Muscle of arm (tissue), 12 donors: ENCODE measurements around the gene DLX1. TPM values are rescaled to one million over a fixed set of nuclear protein-coding genes. Genes with fewer than 3 reads are reported as not detected.

Source experiments
- DNase-seq: peaks from one replicate; pipeline ENCODE4 v3.0.0-alpha.2; 2013
- polyA plus RNA-seq, 12 donors: library from polyadenylated mRNA; unstranded; fragments of 120-200 nt; gene quantifications; one replicate each; pipeline ENCODE4 v1.2.1, GENCODE V29; 2013; ENCODE audit not compliant: insufficient read length in 12 of 12

DLX1 gene
- polyA plus RNA-seq, 12 donors = 0.10 to 1.3 (median 0.22) TPM; not detected in 3

GRCh38 chr2:172087207-172087779, 2.0 kb downstream of the DLX1 start:
- peak; percentile 25 for DNase-seq

- no peak for DNase-seq
Observed at GRCh38 chr2:172087780-172088244, 2.5 kb downstream of the DLX1 start.

- DNase-seq = no peak
Observed at GRCh38 chr2:172088245-172089004, 3.1 kb downstream of the DLX1 start.

- no peak for DNase-seq
Observed at GRCh38 chr2:172089005-172089504, 3.7 kb downstream of the DLX1 start.

GRCh38 chr2:172089633-172090032, 4.3 kb downstream of the DLX1 start:
- DNase-seq = no peak

DNA sequence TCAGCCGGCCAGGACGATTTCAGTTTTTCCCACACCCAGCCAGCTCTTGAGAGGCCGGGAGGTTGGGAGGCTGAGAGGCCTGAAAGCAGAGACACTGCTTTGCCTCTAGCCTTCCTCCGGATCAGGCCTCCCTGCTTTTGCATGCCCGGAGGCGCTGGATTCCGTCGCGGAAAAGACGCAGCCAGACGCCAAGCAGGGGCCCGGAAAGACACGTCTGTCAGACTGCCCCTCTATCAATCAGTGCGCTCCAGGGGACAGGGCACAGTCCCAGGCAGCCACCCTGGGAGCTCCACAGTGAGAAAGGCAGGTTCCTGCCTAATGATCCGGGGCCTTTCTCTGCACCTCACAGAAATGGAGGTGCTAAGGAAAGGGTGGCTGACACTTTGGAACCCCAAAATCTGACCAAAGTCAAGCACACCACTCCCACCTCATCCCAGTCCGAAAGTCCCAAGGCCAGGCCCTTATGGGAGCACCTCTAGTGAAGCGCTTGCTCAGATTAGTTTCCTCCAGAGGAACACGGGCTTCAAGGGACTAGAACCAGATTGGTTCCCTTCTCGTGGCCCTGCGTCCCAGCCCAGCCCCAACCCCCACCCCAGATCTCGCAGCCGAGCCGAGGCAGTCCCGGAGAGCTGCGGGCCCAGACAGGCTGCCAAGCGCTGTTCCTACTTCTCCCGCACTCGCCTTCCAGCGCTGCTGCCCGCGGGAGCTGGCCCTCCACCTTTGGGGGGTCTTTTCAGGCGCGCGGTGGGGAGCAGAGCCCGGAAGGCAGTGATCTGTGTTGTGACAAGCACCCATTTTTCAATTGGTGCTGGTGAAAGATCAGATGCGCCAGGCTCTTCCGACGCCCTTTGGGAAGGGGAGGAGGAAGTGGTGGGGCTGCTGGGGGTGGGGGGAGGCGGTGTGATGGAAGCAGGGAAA, 5.0 kb downstream of the DLX1 start:
- no peak for DNase-seq

DNA sequence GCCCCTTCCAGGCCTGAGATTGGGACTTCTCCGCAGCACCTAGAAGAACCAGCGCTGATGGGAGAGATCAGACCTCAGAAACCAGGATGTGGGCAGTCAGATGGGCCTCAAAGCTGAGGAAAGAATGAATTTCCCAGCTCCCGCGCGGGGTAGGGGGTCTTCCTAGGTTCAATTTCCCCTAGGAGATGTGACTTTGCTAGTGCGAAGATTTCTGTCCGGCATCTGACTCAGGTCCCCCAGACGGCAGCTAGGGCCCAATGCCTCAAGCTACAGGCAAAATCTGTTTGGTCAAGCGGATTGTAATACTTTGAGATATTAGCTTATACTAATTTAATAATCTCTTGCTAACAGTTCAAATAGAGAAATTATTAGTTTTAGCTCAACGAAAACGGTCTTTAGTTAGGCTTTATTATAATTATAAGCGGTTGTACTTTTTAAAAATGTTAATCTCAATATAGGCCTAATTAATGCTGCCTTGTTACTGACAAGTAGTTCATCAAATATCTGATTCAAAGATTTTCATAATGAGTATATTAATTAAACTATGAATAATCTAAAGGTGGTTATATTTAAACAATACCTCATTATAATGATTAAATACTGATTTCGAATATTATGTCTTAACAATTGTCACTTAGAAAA, 5.8 kb downstream of the DLX1 start:
- DNase-seq = no peak

GRCh38 chr2:172091761-172092566, 6.7 kb downstream of the DLX1 start:
- DNase-seq = no peak

DNA sequence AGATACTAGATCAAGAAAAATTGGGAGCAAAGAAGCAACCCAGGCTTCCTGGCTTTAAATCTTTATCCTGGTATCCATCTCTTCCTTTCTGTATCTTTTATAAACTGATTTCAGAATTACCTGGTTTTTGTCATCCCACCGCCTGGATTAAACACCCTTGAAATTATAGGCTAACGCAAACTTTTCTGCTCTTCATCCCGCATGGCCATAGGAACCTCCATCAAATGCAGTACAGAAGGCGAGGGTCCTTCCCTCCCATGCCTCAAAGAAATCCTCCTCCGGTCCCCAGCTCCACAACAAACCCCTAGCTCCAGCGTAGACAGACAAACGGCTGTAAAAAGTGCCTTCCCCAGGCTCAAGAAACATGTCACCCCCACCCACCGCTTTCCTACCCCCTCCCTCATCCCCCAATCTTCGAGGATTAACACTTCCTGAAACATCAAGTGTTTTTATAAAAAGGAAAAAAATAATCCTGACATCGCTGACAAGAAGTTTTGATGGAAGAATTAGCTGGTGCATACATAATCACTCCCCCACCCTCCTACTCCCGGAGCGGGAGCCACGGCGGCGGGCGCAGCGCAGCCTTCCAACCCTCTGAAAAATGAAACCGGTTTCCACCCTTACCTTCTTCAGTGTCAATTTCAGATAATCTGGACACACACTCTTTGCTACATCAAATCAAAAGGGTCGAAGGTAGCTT, 7.6 kb downstream of the DLX1 start:
- DNase-seq = no peak

GRCh38 chr2:172093416-172094293, 8.3 kb downstream of the DLX1 start:
- peak; percentile 23 for DNase-seq

GRCh38 chr2:172094294-172095145, 9.2 kb downstream of the DLX1 start:
- no peak for DNase-seq

- DNase-seq = peak; percentile 37
Observed at GRCh38 chr2:172095146-172095904, 10.0 kb downstream of the DLX1 start.

DNA sequence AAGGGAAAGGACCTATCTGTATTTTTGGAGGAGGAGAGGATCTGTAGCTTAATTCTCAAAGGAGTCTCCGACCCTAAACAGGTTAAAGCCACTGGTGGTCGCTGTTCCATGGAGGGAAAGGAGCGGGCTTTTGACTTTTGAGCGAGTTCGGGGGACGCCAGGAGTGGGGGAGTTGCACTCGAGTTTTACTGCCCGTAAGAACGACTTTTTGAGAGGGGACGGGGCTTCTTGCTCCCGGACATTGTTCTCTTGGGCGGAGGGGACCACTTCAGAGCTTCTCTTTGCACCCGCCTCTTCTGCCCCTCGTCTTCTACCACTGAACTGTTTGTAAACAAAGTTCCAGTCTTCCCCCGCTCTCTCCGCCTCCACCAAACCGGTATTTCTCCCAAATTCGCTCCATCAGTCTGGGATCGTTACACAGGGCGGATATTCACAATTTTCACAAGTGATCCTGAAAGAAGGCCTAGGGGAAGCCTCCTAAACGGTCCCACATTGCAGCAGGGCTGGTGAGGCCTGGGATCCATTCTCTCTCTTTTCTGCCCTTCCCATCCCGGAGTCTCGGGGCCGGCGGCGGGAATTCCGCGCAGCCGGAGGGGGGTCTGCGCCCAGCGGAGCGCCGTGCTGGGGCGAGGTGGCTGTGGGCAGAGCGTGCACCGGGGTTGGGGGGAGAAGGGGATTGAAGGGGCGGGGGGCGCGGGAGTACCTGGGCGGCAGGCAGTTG, 10.8 kb downstream of the DLX1 start:
- no peak for DNase-seq

GRCh38 chr2:172096626-172097547, 11.6 kb downstream of the DLX1 start:
- DNase-seq = peak; percentile 33

DNA sequence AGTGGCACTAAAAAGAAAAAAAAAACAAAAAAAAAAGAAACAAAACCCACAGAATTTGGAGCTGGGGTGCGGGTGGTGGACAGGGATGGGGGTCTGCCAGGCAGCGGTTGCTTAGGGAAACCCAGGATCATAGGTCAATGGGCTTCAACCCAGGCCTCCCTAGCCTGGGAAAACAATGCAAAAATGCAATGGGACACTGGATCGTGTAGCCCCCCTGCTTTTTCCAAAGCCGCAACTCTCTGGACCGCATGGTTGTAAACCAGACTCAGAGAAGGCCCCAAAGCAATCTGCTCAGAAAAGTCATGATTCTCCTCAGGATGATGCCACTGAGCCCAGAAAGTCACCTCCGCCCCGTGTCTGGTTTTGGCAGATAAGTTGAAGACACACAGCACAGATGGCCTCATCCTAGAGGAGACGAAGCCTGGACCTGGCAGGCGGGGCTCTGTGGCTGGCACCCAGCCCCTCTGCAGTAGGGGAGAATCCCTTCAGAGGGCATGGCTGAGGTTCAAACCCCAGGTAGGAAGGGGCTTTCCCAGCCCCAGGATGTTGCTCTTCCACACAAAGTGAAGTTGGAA, 12.3 kb downstream of the DLX1 start:
- DNase-seq = no peak
